RWPE2 (cell line): ENCODE measurements around the gene KLHDC9.

ENCODE experiments used
- ATAC-seq: fragments of 200-7000 bp; cut with Tn5 transposase; 3 replicates; pipeline ENCODE4 v1.9.1; 2021; ENCODE audit warnings: low read depth
- DNase-seq: peaks from one replicate; pipeline ENCODE4 v3.0.0-alpha.2; 2020; ENCODE audit warnings: low spot score
- H3K27ac ChIP-seq: fragments of 450-650 bp; 2 replicates; pipeline ENCODE4 v1.5.1; 2017; ENCODE audit warnings: mild to moderate bottlenecking; ENCODE audit not compliant: poor library complexity, severe bottlenecking
- H3K27me3 ChIP-seq: fragments of 250-450 bp; sonication (Bioruptor Pico); 2 replicates; pipeline ENCODE4 v1.5.1; 2021; ENCODE audit warnings: mild to moderate bottlenecking, moderate library complexity; ENCODE audit not compliant: insufficient read depth, poor library complexity, severe bottlenecking
- H3K36me3 ChIP-seq: fragments of 250-450 bp; sonication (Bioruptor Pico); 2 replicates; pipeline ENCODE4 v1.5.1; 2020; ENCODE audit warnings: low read depth, mild to moderate bottlenecking, moderate library complexity
- H3K4me1 ChIP-seq: fragments of 250-450 bp; sonication (Bioruptor Pico); 2 replicates; pipeline ENCODE4 v1.5.1; 2021; ENCODE audit warnings: mild to moderate bottlenecking, moderate library complexity; ENCODE audit not compliant: insufficient read depth, poor library complexity, severe bottlenecking
- H3K4me3 ChIP-seq: fragments of 250-450 bp; sonication (Bioruptor Pico); 2 replicates; pipeline ENCODE4 v1.5.1; 2021; ENCODE audit warnings: mild to moderate bottlenecking, moderate library complexity; ENCODE audit not compliant: severe bottlenecking
- H3K9me3 ChIP-seq: fragments of 250-450 bp; sonication (Bioruptor Pico); 2 replicates; pipeline ENCODE4 v1.5.1; 2021; ENCODE audit warnings: mild to moderate bottlenecking, moderate library complexity; ENCODE audit not compliant: severe bottlenecking
- CTCF ChIP-seq: fragments of 450-650 bp; IDR thresholded peaks from one replicate; pipeline ENCODE4 v1.5.1; 2017; ENCODE audit warnings: mild to moderate bottlenecking, moderate library complexity; ENCODE audit not compliant: poor library complexity, severe bottlenecking

The KLHDC9 gene

GRCh38 chr1:161083748-161084596, 14.2 kb upstream of the KLHDC9 start:
- peak overlapping the region; percentile 69 for H3K27ac ChIP-seq
- H3K27me3 ChIP-seq = no peaks in the 10 kb centered on the region
- no peaks in the 10 kb centered on the region for H3K36me3 ChIP-seq
- TF ChIP-seq CTCF = no peak
- ATAC-seq = no peak
- H3K4me3 ChIP-seq = no peak overlapping the region
- H3K9me3 ChIP-seq = no peaks in the 10 kb centered on the region
- peaks cover 46% of the 10 kb centered on the region for H3K4me1 ChIP-seq
- no peak for DNase-seq

- Histone ChIP-seq H3K27ac (peak overlapping the region; percentile 69), H3K4me1 (peaks cover 52% of the 10 kb centered on the region), H3K9me3 (no peaks in the 10 kb centered on the region), H3K36me3 (no peaks in the 10 kb centered on the region), H3K4me3 (no peak overlapping the region), H3K27me3 (no peaks in the 10 kb centered on the region)
- DNase-seq = no peak
- no peak for TF ChIP-seq CTCF
- ATAC-seq = no peak
Observed at GRCh38 chr1:161084597-161084988, 13.6 kb upstream of the KLHDC9 start.

- H3K9me3 ChIP-seq = no peaks in the 10 kb centered on the region
- no peak overlapping the region for H3K4me3 ChIP-seq
- DNase-seq (no peak), ATAC-seq (no peak)
- H3K4me1 ChIP-seq = peaks cover 52% of the 10 kb centered on the region
- H3K27me3 ChIP-seq = no peaks in the 10 kb centered on the region
- H3K27ac ChIP-seq = no peak overlapping the region
- H3K36me3 ChIP-seq = no peaks in the 10 kb centered on the region
- TF ChIP-seq CTCF = no peak
Observed at GRCh38 chr1:161085165-161085564, 13.0 kb upstream of the KLHDC9 start.

GRCh38 chr1:161086457-161086856, 11.7 kb upstream of the KLHDC9 start:
- DNase-seq (no peak), ATAC-seq (no peak)
- no peak for TF ChIP-seq CTCF
- Histone ChIP-seq H3K27me3 (no peaks in the 10 kb centered on the region), H3K4me1 (peaks cover 41% of the 10 kb centered on the region), H3K4me3 (no peak overlapping the region), H3K27ac (no peak overlapping the region), H3K36me3 (no peaks in the 10 kb centered on the region), H3K9me3 (no peaks in the 10 kb centered on the region)

- no peak for TF ChIP-seq CTCF
- no peaks in the 10 kb centered on the region for H3K36me3 ChIP-seq
- no peak for DNase-seq
- peaks cover 43% of the 10 kb centered on the region for H3K4me1 ChIP-seq
- no peak overlapping the region for H3K27ac ChIP-seq
- H3K4me3 ChIP-seq = no peak overlapping the region
- peak; percentile 68 for ATAC-seq
- no peaks in the 10 kb centered on the region for H3K9me3 ChIP-seq
- no peaks in the 10 kb centered on the region for H3K27me3 ChIP-seq
Observed at GRCh38 chr1:161088587-161089110, 9.5 kb upstream of the KLHDC9 start.
